Measurements from ENCODE around the gene COG5. TPM values are rescaled to one million over a fixed set of nuclear protein-coding genes. Genes with fewer than 3 reads are reported as not detected.

COG5 gene
- total RNA-seq, 1 donor from 2014 or later = 39.6 TPM

DNA sequence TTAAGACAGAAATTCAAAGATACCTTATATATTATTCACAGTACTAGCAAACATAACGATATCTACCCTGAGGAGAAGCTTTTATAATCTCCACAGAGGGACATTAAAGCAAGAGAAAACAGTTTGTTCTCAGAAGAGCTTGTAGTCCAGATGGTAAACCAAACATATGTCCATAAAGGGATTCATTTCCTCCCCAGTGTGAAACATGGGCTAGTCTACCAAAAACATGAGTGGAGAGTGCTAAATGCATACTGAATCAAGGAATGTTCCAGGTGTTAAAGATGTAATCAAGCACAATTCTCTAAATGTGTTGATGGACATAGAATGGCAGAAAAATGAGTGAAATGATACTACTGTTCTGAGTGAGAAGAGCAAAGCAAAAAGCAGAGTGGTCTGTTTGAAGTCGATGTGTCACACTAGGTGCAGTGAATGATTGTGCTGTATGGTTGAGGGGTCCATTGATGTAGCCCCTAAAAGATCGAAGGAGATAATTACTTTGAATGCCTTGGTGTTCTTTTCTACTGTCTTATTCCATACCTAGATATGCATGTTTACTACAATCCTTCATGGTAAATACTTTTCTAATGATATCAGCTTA is 41.6 kb upstream of the COG5 start:
- Histone ChIP-seq H3K27ac (no peak overlapping the region), H3K4me1 (no peaks in the 10 kb centered on the region), H3K4me3 (no peak overlapping the region), H3K27me3 (no peaks in the 10 kb centered on the region), H3K36me3 (peaks cover 14% of the 10 kb centered on the region), H3K9me3 (no peaks in the 10 kb centered on the region)
- DNase-seq (no peak), ATAC-seq (no peak)
- intact Hi-C loops (cut with DNase I) = no loop called here
- no peak for TF ChIP-seq CTCF (IDR thresholded peaks at IDR 0.05)

DNA sequence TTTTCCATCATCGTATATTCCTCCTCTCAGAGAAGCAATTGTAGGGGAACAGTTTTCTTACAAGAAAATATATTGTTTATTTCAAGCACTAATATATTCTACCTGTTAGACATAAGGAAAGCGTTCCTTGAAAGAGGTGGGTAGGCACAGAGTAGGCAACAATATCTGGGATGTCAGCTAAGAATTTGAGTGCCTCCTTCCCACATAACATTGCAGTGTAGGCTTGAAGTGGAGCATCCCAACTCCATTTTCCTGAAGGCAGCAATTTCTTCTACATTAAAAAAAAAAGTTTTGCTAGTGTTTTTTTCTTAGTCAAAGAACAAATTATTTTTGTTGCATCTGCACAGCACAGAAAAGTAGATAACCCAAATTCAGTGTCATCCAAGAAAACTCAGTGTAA is 37.1 kb upstream of the COG5 start:
- H3K9me3 ChIP-seq = no peaks in the 10 kb centered on the region
- H3K27ac ChIP-seq = no peak overlapping the region
- H3K4me1 ChIP-seq = no peaks in the 10 kb centered on the region
- TF ChIP-seq CTCF (IDR thresholded peaks at IDR 0.05) = no peak
- no peaks in the 10 kb centered on the region for H3K27me3 ChIP-seq
- peaks cover 29% of the 10 kb centered on the region for H3K36me3 ChIP-seq
- ATAC-seq (no peak), DNase-seq (no peak)
- intact Hi-C loops (cut with DNase I) = no loop called here
- H3K4me3 ChIP-seq = no peak overlapping the region

- no peak for DNase-seq
- no peaks in the 10 kb centered on the region for H3K9me3 ChIP-seq
- no peak for ATAC-seq
- peaks cover 44% of the 10 kb centered on the region for H3K36me3 ChIP-seq
- no peak for TF ChIP-seq CTCF (IDR thresholded peaks at IDR 0.05)
- intact Hi-C loops (cut with DNase I) = no loop called here
- H3K27ac ChIP-seq = no peak overlapping the region
- no peaks in the 10 kb centered on the region for H3K4me1 ChIP-seq
- no peaks in the 10 kb centered on the region for H3K27me3 ChIP-seq
- H3K4me3 ChIP-seq = no peak overlapping the region
Observed at GRCh38 chr7:107599262-107599661, 35.5 kb upstream of the COG5 start.

DNA sequence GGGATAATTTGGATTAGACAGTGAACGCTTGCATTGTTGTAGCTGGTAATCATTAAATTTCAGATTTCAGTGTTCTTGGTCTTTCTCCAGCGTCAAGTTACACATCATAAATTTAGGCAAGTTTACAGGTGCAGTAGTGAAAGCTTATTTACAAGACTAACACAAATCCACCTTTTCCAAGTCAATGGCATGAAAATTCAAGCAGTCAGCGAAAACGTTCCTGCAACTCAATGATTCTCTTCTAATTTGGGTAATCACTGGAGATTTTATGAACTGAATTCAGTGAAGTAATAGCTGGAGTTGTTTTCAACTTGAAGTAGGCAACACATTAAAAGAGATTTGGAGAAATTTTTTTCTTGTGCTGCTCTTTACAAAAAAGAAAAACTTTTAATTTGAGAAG is 34.2 kb upstream of the COG5 start:
- intact Hi-C loops (cut with DNase I) = no loop called here
- TF ChIP-seq CTCF (IDR thresholded peaks at IDR 0.05) = no peak
- DNase-seq (no peak), ATAC-seq (no peak)
- Histone ChIP-seq H3K36me3 (peaks cover 52% of the 10 kb centered on the region), H3K9me3 (no peaks in the 10 kb centered on the region), H3K27me3 (no peaks in the 10 kb centered on the region), H3K4me3 (no peak overlapping the region), H3K4me1 (no peaks in the 10 kb centered on the region), H3K27ac (no peak overlapping the region)

DNA sequence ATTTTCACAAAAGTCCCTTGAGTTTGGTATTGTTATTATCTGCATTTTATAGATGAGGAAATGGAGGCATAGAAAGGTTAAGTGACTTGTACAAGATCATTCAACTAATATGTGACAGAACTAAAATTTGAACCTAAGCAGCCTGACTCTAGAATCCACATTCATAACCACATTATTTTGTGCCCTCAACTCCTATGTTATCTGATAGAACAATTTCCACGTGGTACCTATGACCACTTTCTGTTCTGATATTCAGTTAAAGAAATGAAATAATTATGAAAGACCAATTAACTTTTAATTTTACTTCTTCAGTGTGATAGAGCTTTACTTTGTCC is 33.8 kb upstream of the COG5 start:
- ATAC-seq = no peak
- Histone ChIP-seq H3K9me3 (no peaks in the 10 kb centered on the region), H3K4me1 (no peaks in the 10 kb centered on the region), H3K4me3 (no peak overlapping the region), H3K36me3 (peaks cover 52% of the 10 kb centered on the region), H3K27ac (no peak overlapping the region), H3K27me3 (no peaks in the 10 kb centered on the region)
- no peak for TF ChIP-seq CTCF (IDR thresholded peaks at IDR 0.05)
- intact Hi-C loops (cut with DNase I) = no loop called here
- DNase-seq = no peak
